ENCODE data around the gene NOP10.
A peak's percentile ranks its signal among the peaks of the same experiment; 100 is the strongest.

- TF ChIP-seq, protein P1, sequence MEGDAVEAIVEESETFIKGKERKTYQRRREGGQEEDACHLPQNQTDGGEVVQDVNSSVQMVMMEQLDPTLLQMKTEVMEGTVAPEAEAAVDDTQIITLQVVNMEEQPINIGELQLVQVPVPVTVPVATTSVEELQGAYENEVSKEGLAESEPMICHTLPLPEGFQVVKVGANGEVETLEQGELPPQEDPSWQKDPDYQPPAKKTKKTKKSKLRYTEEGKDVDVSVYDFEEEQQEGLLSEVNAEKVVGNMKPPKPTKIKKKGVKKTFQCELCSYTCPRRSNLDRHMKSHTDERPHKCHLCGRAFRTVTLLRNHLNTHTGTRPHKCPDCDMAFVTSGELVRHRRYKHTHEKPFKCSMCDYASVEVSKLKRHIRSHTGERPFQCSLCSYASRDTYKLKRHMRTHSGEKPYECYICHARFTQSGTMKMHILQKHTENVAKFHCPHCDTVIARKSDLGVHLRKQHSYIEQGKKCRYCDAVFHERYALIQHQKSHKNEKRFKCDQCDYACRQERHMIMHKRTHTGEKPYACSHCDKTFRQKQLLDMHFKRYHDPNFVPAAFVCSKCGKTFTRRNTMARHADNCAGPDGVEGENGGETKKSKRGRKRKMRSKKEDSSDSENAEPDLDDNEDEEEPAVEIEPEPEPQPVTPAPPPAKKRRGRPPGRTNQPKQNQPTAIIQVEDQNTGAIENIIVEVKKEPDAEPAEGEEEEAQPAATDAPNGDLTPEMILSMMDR (IDR thresholded peaks at IDR 0.05), result peak; percentile 94
- TF ChIP-seq EZH2 (IDR thresholded peaks at IDR 0.05; ENCODE audit: borderline replicate concordance, insufficient read depth, low read depth, low read length, poor library complexity, severe bottlenecking), result no peak
Measured at GRCh38 chr15:34367101-34368081, 24.5 kb upstream of the NOP10 start, which contains the start of gene LPCAT4.
